ENCODE measurements around the gene HLA-DOB. TPM values are rescaled to one million over a fixed set of nuclear protein-coding genes. Genes with fewer than 3 reads are reported as not detected.

HLA-DOB gene
- total and polyA plus RNA-seq, 2 donors (not counting 3 experiments of a cell fraction or from before 2014, with no cell fraction given): 0.46 to 0.54 TPM

DNA sequence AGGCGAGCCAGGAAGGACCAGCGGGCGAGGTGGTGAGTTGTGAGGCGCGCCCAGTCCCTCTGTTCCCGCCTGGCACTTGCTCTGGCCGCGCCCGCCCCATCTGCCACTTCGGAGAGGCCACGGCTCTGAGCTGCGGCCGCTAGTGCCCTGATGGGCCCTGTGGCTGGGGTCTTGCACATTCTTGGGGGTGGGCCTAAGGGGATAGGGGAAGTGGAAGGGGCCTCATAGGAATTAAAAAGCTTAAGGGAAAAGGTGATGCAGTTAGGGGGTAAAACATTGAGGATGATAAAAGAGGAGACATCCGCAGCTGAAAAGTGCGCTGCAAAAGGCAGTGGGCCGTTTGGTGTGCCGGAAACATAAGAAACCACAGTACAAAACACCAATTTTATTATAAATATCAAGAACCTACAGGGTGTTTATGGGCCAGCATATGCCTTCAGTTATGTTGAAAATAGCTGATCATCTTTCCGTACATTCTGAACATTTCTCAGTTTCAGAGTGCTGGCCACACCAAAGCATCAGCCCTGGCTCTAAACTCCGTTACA lies 28.1 kb upstream of the HLA-DOB start:
- Histone ChIP-seq H3K27me3 (ENCODE audit: control insufficient read depth in 2 of 2, insufficient read depth in 2 of 2, low read length in 2 of 2) (no peaks in the 10 kb centered on the region), H3K27ac (ENCODE audit: insufficient read depth, low read depth, low read length) (no peak overlapping the region), H3K9me1 (replicated peaks; ENCODE audit: control insufficient read depth, extremely low read depth, insufficient read depth, low read length) (no peaks in the 10 kb centered on the region), H3K4me3 (replicated peaks in 1 of 3; ENCODE audit: insufficient read depth in 1 of 3, low read depth in 1 of 3, low read length in 3 of 3) (no peak overlapping the region), H3K79me2 (ENCODE audit: control insufficient read depth, insufficient read depth, low read length) (no peaks in the 10 kb centered on the region), H4K20me1 (replicated peaks; ENCODE audit: control insufficient read depth, extremely low read depth, insufficient read depth, low read length) (no peaks in the 10 kb centered on the region), H2AFZ (ENCODE audit: low read depth, low read length) (peak overlapping the region; percentile 11), H3K36me3 (ENCODE audit: control insufficient read depth in 2 of 2, extremely low read depth in 1 of 2, insufficient read depth in 2 of 2, low read length in 2 of 2) (no peaks in the 10 kb centered on the region), H3K4me2 (ENCODE audit: insufficient read depth, low read length) (peak overlapping the region; percentile 73), H3K4me1 (ENCODE audit: control insufficient read depth, extremely low read depth, insufficient read depth, low read length) (peaks cover 5% of the 10 kb centered on the region), H3K9ac (replicated peaks; ENCODE audit: extremely low read depth, insufficient read depth, low read length) (no peak overlapping the region), H3K9me3 (replicated peaks; ENCODE audit: control insufficient read depth, insufficient read depth, low read length) (no peaks in the 10 kb centered on the region)
- ChIA-PET CTCF (interaction anchor here (1.4 to 11.0 kb wide), 4 partner anchors 9 to 144 kb away, joined by 3 to 397 read pairs (median 14); partner anchors contain the start of genes PSMB9 and TAP1), POLR2A (interaction anchor here (1.2 kb wide), 1 partner anchor 127 kb away, joined by 4 read pairs; no protein-coding TSS in a partner anchor)
- TF ChIP-seq POLR2A (IDR thresholded peaks at IDR 0.05; ENCODE audit: low read depth, low read length): no peak
- TF ChIP-seq GATA2 (IDR thresholded peaks at IDR 0.05; ENCODE audit: insufficient read depth, insufficient read length, low read depth, low read length): no peak
- TF ChIP-seq EZH2 (IDR thresholded peaks at IDR 0.05; ENCODE audit: borderline replicate concordance, low read depth, low read length, severe bottlenecking): no peak
- no peak for TF ChIP-seq POLR2AphosphoS5 (IDR thresholded peaks at IDR 0.05; ENCODE audit: insufficient read depth, low read depth, low read length)
- TF ChIP-seq MAX (IDR thresholded peaks at IDR 0.05; ENCODE audit: insufficient read depth, insufficient read length): no peak
- no peak for TF ChIP-seq JUN (IDR thresholded peaks at IDR 0.05; ENCODE audit: borderline replicate concordance, insufficient read depth, insufficient read length, low read depth)
- no peak for TF ChIP-seq MYC (IDR thresholded peaks at IDR 0.05; ENCODE audit: low read depth, low read length)
- TF ChIP-seq FOS (IDR thresholded peaks at IDR 0.05; ENCODE audit: borderline replicate concordance, insufficient read depth, low read length): no peak
- TF ChIP-seq CTCF (IDR thresholded peaks at IDR 0.05; ENCODE audit: extremely low read depth in 1 of 2, insufficient read depth in 1 of 2, low read depth in 1 of 2, low read length in 2 of 2): no peak
- no peak for DNase-seq (ENCODE audit: low read depth, low spot score)
- dilution Hi-C loops (cut with MboI; ENCODE audit: extremely low pct_ligation_motif_present, low sequenced_read_pairs) (no loop called here), intact Hi-C loops (cut with micrococcal nuclease) (loop anchor here (1.0 to 5.0 kb wide), 2 partner anchors 8 to 127 kb away; partner anchors contain the start of gene TAP1)
- BruUV-seq (replicated peaks): no TSS peak
- no peak for FAIRE-seq
